Right lobe of liver (tissue), 4 donors: Measurements from ENCODE around the gene VPS4A.

ENCODE experiments used
- POLR2A ChIP-seq: fragments of 450-650 bp; IDR thresholded peaks from one replicate; pipeline ENCODE4 v1.6.1; 2017; ENCODE audit warnings: antibody characterized with exemption, mild to moderate bottlenecking
- TF ChIP-seq, protein P1 (sequence below), 4 donors: fragments of 200-600 bp in 3 of 4; fragments of 450-650 bp in 1 of 4; IDR thresholded peaks; one replicate each; pipeline versions ENCODE4 v1.5.1 to v1.8.0; 2016 to 2022; ENCODE audit warnings: antibody characterized with exemption in 4 of 4, mild to moderate bottlenecking in 2 of 4
- donor health status: DM: no; HTN: no; CAD: no.
- donor health status: DM: no; HTN: no; CAD: no.
- donor health status: DM: no; HTN: yes; CAD: no.

DNA sequence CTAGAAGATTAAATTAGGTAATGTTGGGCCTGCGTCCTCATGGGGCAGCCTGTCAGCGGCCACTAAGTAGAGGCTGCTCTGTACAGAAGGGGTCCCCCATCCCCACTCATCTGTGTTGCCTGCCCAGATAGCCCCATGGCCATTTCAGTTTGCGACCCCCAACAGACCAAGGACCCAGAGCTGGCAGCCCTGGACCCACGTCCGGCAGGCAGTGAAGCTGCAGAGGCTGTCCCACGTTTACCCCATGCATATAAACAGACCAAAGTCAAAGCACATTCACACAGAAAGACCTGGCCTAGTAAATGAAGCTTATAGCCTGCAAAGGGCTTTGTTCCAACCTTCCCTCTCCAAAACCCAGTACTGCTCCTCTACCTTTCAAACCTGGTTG, 14.6 kb downstream of the VPS4A start:
- TF ChIP-seq, protein P1, sequence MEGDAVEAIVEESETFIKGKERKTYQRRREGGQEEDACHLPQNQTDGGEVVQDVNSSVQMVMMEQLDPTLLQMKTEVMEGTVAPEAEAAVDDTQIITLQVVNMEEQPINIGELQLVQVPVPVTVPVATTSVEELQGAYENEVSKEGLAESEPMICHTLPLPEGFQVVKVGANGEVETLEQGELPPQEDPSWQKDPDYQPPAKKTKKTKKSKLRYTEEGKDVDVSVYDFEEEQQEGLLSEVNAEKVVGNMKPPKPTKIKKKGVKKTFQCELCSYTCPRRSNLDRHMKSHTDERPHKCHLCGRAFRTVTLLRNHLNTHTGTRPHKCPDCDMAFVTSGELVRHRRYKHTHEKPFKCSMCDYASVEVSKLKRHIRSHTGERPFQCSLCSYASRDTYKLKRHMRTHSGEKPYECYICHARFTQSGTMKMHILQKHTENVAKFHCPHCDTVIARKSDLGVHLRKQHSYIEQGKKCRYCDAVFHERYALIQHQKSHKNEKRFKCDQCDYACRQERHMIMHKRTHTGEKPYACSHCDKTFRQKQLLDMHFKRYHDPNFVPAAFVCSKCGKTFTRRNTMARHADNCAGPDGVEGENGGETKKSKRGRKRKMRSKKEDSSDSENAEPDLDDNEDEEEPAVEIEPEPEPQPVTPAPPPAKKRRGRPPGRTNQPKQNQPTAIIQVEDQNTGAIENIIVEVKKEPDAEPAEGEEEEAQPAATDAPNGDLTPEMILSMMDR (IDR thresholded peaks at IDR 0.05): no peak
- TF ChIP-seq POLR2A: no peak
